Glomerular endothelial cell (primary cell): ENCODE results near the gene UBASH3A. TPM values are rescaled to one million over a fixed set of nuclear protein-coding genes. Genes with fewer than 3 reads are reported as not detected.

ENCODE experiments used
- DNase-seq: peaks from one replicate; pipeline ENCODE4 v3.0.0-alpha.2; 2011; ENCODE audit warnings: low read depth, low spot score; ENCODE audit errors: extremely low read depth
- total RNA-seq: library from RNA; depleted of rRNA; stranded (reverse); fragments of >200 nt; gene quantifications from 2 replicates; pipeline ENCODE4 v1.2.3, GENCODE V29; 2015

The UBASH3A gene
- total RNA-seq, 1 donor from 2014 or later = not detected

DNA sequence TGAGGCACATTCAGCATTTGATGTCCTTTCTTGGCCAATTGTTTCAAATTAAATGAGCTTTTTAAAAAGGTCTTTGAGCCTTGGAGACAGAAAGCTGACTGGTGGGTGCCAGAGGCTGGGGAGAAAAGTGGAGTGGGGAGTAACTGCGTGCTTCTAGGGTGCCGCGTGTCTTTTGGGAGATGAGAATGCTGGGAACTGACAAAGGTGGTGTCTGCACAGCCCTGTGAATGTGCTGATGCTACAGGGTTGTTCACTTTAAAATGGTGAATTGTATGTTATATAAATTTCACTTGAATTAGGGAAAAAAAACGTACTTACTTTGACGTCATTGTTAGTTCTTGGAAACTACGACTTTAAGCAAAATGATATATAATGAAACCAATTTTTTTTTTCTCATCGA is 29.2 kb upstream of the UBASH3A start:
- no peak for DNase-seq

DNA sequence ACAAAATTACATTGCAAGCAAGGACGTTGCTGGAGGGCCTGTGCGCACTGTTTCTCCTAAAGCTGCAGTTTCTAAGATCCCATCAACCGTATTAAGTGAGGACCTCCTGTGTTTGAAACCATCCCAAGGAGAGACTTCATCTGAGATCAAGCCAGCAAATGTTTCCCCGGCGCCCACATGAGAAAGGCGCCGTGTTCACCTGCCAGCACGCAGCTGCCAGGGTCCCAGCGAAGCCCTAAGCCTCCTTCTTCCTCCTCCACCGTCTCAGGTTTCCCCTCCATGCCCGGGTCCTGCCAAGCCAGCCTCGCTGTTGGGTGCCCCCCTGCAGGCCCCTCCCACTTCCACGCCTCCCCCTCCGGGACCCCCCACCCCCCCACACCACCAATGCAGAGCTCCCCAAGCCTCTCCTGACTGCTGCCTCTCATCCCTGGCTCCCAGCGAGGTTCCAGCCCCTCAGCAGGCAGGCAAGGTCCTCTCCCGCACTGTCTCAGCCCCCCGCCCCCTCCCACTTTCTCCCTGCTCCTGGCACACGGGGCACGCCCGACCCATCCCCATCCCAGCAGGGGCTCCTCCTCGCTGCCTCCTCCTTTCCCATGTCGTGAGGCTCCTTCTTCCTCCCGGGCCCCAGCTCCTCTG is 28.7 kb upstream of the UBASH3A start:
- DNase-seq = no peak

DNA sequence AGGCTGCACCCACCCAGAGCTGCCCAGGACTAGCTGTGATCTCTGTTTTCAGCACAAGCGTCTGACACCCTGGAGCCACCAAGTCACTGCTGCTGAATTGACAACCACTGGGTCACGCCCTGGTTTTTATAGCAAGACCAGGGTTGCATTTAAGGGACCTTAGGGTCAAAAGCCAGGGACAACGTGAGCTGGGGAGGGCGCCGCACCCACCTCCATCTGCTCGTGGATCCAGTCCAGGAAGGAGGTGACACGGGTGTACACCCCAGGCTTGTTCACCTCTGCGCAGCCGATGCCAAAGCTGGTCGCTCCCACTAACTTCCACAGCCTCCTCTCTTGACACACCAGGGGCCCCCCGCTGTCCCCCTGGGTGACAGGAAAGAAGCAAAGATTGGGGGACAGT is 28.2 kb upstream of the UBASH3A start:
- no peak for DNase-seq

DNA sequence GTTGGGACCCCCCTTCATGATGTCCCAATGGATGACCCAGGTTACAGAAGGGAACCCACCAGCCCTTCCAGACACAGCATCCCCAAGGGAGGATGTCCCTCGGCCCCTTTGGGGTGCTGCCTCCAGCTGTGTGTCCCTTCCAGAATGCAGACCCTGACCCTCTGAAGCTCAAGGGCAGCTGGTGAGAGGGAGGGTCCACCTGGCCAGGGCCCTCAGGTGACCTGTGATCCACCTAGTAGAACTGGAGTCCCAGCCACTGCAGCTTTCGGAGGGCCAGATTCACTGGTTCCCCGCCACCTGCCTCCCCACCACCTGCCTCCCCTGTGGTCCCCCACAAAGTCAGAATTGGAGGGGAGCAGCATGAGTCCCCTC is 27.8 kb upstream of the UBASH3A start:
- DNase-seq = no peak

DNA sequence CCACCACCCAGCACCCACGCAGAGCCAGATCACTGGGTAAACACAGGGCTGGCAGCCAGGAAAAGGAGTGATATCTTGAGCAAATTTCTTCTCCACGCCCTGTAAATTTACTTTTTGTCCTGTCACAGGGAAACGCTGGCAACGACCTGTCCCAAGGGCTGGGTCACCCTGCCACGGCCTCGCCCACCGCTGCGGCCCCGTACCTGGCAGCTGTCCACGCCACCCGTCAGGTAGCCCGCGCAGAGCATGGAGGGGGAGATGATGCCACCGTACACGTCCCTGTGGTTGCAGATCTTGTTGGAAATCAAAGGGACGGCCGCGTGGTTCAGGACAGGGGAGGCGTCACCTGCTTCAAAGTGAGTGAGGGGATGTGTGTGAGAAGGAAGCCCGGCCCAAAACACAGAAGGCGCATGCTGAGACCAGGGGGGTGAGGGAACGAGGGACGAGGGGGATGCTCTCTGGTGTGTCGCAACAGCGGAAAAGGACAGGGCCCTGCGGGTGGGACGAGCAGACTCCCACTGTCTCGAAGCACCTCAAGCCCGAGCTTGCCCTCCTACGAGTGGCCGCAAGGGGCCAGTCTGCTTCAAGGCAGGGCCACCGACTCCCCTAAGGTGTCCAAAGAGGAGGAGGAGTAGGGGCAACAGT is 27.2 kb upstream of the UBASH3A start:
- no peak for DNase-seq

DNA sequence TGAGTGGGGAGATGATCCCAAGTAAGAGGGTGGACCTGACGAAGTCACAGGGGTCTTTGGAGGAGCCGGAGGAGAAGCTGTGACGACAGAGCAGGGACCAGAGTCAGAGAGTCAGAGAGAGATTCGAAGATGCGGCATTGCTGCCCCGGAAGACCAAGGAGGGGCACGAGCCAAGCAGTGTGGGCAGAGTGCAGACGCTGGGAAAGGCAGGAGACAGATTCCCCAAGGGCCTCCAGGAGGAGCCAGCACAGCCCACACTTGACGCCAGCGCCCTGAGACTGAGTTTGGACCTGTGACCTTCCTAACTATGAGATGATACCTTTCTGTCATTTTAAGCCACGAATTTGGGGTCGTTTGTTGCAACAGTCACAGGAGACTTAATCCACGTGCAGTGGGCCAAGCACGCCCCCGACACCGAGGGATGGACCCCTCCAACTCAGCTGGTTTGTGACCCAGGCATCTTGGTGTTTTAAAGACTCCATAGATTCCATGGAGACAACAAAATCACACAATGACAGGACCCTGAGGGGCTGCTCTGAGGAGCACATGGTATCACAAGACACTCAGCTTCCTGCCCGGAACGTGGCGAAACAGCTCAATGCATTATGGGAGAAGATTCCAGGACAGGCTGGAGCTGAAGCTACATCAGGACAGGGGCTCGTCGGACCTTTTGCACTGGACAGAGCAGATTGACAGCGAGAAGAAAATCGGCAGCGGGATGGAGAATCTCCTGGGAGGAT is 26.3 kb upstream of the UBASH3A start:
- no peak for DNase-seq

DNA sequence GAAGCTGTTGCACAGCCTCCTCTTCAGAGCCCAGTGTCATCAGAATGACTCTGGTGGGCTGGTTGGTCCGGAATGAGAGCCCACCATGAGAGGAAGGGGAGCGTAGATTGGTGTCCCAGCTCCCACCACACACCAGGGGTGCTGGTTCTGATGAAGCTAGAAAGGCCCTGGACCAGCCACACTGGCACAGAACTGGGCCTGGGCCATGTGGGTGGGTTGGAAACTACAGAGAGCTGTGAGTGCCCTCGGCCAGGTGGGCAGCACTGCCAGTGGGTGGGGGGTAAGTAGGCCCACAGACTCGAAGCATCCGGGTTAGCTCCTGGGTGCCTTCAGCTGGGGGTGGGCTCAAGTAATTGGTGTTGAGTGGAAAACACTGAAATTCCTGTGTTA is 25.8 kb upstream of the UBASH3A start:
- DNase-seq = no peak

DNA sequence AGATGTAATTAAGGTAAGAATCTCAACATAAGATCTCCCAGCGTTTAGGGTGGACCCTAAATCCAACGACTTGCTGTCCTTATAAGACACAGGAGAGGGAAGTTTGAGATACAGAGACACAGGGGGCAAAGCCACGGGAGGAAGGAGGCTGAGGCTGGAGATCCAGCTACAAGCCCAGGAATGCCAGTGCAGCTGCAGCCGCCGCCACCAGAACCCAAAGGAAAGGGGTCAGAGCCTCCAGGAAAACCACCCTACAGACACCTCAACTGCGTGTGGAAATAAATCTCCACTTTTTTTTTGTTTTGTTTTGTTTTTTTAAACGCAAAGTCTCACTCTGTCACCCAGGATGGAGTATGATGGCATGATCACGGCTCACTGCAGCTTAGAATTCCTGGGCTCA is 25.3 kb upstream of the UBASH3A start:
- DNase-seq = no peak

DNA sequence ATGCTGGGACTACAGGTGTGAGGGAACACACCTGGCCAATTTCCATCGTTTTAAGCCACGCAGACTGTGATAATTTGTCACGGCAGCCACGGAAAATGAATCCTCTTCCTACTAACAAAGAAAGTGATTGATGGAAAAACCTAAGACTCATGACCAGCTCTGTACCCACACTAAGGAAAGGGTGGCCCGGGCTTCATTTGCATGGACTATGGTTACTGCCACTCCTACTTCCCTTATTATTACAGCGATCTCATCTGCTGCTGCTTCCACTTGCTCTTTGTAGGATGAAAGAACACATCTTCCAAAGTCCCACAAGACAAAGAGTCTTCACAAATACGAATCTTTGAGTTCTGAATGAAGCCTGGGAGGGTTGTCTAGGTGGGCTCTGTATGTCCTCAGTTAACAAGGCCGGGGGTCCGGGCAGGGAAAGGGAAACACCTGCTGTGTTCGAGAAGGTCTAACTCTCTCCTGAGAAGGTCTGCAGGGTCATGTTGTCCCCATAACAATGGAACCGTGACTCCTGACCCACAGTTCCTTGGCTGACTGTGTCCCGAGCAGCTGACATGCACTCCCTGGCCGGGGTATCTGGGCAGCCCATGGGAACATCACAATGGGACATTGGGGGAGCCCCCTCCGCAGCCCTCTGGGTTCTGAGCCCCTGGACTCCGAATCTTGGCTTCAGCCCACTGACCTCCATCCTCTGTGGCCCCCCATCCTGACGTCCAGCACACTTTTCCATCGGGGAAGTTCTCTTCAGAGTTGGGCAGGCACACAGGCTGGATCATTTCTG is 24.1 kb upstream of the UBASH3A start:
- DNase-seq = no peak

DNA sequence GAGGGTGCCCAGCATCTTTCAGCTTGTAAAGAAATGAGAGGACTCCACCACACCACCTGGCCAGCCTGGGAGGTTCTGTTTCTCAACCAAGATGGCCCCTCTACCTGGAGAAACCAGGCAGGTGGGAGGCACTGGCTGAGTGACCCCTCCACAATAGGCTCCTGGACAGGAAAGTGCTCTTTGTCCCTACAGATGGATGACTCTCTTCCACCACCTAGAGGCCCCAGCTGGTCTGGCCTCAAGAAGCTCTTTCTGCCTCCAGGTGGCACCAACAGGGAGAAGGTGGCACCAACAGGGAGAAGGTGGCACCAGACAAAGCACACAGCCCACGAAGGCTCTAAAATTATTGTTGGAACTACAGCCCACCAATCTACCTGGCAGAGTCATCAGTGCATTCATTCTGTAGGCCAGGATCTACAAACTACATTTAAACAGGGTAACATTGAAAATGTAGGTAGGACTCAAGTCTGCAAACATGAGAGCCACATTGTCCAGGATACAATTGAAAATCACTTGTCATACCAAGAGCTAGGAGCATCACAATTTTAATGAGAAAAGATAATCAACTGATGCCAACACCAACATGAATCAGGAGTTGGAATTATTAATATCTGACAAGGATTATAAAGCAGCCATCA is 22.2 kb upstream of the UBASH3A start:
- no peak for DNase-seq

DNA sequence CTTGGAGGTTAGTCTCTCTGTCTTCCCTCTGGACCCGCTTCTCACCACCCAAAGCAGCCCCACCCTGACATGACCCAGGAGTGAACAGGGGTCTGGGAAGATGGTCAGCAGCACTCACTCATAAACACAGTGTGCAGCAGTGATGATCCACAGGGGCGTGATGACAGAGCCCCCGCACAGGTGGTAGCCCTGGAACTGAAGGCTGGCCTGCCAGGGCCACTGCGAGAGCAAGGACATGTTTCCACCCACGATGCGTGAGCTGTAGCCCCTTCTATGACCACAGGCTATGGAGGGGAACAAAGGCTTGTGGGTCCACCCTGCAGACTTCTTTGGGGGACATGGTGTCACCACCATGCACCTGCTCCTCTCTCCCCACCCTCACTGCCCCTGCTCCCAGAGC is 20.8 kb upstream of the UBASH3A start:
- no peak for DNase-seq

DNA sequence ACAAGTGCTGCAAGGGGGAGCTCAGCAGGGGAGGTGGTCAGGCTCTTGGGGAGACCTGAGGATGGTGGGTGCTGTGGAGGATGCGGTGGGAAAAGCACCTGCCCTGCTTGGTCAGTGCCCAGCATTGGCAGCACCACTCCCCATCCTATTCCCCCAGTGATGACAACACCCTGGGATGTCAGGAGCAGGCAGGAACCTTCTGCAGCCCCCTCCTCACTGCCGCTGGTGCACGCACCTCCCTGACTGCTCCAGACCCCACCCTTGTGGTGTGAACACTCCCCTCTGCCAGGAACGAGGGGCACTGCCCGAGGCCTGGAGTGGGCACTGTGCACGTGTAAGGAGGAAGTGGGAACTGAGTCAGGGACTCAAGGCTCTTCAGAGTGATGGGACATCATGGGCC is 20.4 kb upstream of the UBASH3A start:
- DNase-seq = no peak

DNA sequence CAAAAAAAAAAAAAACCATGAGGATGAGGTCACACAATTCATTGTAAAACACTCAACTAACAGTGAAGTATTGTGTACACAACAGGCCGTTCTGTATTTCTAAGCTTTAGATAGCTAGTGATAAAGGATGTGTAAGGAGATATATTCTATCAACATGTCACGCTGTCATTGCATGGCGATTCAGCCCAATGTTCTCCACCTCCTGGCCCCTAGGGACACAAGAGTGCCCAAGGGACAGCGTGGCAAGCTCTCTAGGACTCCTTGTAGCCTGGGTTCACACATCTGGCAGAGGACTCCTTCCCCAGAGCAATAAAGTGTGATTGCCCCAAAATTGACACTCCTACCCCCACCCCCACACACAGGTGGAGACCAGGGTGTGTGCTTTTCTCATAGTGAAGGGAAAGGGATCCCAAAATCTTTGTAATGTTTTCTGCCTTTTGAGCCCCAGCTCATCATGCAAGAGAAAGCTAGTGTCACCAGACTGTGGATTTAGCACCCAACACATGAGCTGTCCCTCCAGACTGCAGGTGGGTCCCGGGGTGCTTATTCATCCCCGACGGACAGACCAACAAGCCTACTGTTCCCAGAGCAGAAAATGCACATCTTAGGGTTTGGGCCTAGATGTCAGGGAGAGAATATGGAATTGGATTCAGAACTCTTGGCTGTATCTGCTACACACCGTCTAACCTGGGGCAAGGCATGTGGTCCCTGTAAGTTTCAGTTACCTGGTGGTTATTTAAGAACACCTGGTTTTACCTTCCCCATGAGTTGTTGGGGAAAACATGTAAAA is 19.4 kb upstream of the UBASH3A start:
- no peak for DNase-seq

DNA sequence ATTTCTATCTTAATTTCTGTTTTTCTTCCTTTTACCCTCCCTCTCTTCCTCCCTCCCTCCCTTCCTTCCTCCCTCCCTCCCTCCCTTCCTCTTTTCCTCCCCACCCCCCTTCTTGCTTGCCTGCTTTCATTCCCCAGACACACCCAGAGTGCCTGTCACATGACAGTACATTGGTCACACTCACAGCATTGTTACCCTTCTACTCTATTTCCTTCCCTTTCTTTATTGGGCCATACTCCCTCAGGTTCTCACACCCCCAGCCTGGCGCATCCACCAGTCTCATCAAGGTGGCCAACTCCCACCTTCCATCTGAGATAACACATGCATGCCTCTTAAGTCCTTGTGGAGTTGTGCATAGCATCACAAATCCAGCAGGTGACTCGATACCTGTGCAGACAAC is 18.7 kb upstream of the UBASH3A start:
- no peak for DNase-seq

DNA sequence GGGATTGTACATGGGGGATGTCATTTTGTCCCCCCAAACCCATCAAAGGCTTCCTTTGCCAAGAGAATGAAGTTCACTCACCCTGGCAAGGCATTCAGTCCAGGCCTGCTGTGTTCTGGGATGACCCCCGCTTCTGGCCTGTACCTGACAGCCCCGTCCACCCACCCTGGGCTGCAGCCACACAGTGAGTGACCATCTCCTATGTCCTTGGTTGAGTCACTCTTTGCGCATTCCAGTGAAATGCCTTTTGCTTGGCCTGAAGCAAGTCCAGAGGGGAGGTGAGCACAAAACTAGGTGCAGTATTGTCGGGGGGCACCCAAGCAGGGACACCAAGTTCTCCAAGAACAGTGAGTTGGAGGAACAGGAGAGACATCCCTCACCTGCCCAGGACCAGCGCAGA is 18.1 kb upstream of the UBASH3A start:
- DNase-seq = no peak

DNA sequence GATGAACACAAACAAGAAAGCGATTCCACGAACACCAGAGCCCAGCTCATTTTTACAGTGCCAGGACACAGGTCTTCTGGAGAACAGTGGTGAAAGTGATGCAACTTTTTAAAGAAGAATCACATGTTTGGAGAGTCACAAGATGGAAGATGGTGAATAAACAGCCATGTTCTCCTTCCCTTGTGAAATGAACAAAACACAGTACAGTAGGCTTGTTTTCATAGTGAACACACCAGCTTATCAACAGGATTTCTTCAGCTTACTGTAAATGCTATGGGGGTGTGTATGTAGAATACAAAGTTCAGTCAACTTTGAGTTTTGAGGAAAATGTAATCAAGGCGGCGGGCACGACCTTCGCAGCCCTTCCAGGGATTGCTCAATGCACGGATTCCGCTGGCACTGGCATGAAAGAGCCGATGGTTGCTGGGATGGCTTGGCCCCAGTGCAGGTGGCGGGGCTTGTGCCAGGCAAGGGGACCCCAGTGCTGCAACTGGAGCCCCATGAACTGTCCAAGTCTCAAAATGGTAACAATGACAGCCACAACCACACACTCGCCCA is 17.6 kb upstream of the UBASH3A start:
- no peak for DNase-seq

DNA sequence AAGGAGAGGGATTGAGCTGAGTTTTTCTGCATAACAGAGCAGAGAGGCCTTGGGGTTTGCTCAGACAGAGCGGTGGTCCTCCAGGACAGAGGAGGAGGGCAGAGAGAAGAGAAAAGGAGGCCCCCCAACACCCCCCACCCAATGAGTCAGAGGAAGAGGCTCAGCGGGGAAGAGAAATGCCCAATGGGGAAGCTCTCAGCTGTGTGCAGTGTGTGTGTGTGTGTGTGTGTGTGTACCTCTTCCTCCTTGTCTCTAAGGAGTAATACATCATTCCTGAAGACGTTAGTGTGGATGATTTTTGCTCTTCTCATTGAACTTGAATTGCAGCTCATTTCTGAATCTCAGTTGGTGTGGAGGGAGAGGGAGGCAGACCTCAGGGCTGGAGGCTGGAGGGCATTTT is 16.5 kb upstream of the UBASH3A start:
- no peak for DNase-seq

DNA sequence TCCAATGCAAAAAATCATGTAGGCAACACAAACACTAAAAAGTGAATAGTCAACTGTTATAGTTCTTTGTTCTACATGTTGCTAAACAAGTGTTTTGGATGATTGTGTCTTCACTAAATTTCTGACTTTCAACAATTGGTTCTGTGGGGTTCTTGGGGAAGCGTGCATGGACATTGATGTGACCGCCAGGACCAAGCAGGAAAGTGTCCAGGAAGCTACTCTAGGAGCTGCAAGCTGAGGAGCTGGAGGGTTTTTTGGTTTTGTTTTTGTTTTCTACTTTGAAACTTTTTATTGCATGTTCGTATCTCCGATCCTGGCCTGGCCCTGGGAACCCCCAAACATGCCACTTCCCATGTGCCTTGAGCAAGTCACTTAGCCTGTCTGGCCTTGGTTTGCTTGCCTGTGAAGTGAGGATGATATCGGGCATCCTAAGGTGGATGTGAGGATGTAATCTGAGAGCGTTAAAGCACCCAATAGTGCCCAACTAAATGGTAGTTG is 15.8 kb upstream of the UBASH3A start:
- DNase-seq = no peak

DNA sequence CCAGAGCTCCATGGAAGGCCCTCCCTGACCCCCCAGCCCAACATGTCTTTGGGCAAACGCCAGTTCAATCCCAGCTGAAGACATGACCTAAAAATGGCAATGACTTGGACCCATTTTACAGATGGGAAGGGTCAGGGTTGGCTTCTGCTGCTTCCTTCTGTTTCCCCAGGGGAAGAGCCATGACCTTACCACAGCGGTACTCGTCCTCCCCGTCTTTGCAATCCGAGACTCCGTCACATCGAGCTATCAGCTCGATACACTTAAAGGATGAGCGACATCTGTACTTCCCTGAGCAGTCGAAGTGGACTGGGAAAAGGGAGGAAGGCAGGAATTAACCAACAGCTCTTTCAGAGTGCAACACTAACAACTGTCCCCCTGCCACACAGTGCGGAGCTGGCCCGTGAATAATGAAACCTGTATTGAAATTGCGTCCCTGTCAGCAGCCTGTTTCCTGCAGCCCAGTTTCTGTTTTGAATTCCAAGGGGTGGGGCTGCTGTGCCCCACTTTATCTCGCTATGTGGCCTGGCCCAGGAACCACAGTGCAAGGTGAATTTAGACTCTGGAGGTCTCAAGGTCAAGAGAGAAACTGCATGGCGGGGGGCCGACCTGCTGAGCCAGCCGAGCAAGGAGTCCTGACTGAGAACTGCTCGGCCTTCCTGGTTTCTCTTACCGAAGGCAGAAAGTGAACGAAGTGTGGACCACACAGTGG is 14.8 kb upstream of the UBASH3A start:
- DNase-seq = no peak
